Gastroesophageal sphincter (tissue), 3 donors: ENCODE measurements around the gene MYLK4.

Source experiments
- EP300 ChIP-seq: sonication (generic); formaldehyde crosslinking; IDR thresholded peaks from one replicate; pipeline ENCODE4 v1.6.1; 2017; ENCODE audit warnings: antibody characterized with exemption, mild to moderate bottlenecking
- POLR2AphosphoS5 ChIP-seq: sonication (generic); formaldehyde crosslinking; IDR thresholded peaks from one replicate; pipeline ENCODE4 v1.6.1; 2017; ENCODE audit warnings: antibody characterized with exemption
- TF ChIP-seq, protein P1 (sequence below), 4 experiments: fragments of 200-600 bp in 2 of 4; fragments of 450-650 bp in 2 of 4; sonication (generic) in 1 of 4; IDR thresholded peaks; one replicate each; pipeline ENCODE4 v1.5.1; 2017 to 2019; ENCODE audit warnings: antibody characterized with exemption in 4 of 4, mild to moderate bottlenecking in 2 of 4, moderate library complexity in 2 of 4

DNA sequence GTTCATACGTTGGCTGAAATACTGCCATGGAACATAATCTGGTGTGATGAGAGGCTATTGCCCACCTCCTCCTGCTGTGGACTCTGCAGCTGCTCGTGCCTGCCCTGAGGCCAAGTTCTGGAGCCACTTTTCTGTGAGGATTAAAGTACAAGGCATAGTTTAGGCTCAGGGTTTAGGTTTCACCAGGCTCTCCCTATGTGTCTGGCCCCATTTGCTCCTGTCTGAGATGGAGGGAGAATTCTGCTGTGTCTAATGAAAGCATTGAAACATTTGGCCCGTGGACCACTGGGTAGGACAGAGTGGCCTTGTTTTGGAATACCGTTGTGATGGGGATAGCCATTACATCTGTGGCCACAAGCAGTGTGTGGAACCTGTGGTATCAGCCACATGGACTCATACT, 20.4 kb upstream of the MYLK4 start:
- TF ChIP-seq, protein P1, sequence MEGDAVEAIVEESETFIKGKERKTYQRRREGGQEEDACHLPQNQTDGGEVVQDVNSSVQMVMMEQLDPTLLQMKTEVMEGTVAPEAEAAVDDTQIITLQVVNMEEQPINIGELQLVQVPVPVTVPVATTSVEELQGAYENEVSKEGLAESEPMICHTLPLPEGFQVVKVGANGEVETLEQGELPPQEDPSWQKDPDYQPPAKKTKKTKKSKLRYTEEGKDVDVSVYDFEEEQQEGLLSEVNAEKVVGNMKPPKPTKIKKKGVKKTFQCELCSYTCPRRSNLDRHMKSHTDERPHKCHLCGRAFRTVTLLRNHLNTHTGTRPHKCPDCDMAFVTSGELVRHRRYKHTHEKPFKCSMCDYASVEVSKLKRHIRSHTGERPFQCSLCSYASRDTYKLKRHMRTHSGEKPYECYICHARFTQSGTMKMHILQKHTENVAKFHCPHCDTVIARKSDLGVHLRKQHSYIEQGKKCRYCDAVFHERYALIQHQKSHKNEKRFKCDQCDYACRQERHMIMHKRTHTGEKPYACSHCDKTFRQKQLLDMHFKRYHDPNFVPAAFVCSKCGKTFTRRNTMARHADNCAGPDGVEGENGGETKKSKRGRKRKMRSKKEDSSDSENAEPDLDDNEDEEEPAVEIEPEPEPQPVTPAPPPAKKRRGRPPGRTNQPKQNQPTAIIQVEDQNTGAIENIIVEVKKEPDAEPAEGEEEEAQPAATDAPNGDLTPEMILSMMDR (IDR thresholded peaks at IDR 0.05), result no peak
- TF ChIP-seq POLR2AphosphoS5, result no peak
- no peak for TF ChIP-seq EP300
